Stomach (tissue), 4 donors: Measurements from ENCODE around the gene SPACA7.

ENCODE experiments used
- CTCF ChIP-seq, 7 experiments: fragments of 450-650 bp in 4 of 7; fragments of 200-600 bp in 3 of 7; sonication (generic) in 3 of 7; IDR thresholded peaks; one replicate each; pipeline ENCODE4 v1.5.1; 2016 to 2019; ENCODE audit warnings: antibody characterized with exemption in 7 of 7, control low read depth in 2 of 7, mild to moderate bottlenecking in 1 of 7
- EP300 ChIP-seq: sonication (generic); formaldehyde crosslinking; IDR thresholded peaks from one replicate; pipeline ENCODE4 v1.6.1; 2017; ENCODE audit warnings: antibody characterized with exemption
- POLR2A ChIP-seq, 4 donors: fragments of 450-650 bp; IDR thresholded peaks; one replicate each; pipeline ENCODE4 v1.6.1; 2016; ENCODE audit warnings: antibody characterized with exemption in 4 of 4, control low read depth in 2 of 4, mild to moderate bottlenecking in 1 of 4, moderate library complexity in 1 of 4
- POLR2AphosphoS5 ChIP-seq, 3 donors: sonication (generic); formaldehyde crosslinking; IDR thresholded peaks; one replicate each; pipeline ENCODE4 v1.6.1; 2016; ENCODE audit warnings: antibody characterized with exemption in 3 of 3

GRCh38 chr13:112462408-112462807 lies 86.3 kb downstream of the SPACA7 start:
- TF ChIP-seq CTCF (IDR thresholded peaks at IDR 0.05) (no peak), EP300 (no peak), POLR2A (IDR thresholded peaks at IDR 0.05) (no peak), POLR2AphosphoS5 (IDR thresholded peaks at IDR 0.05) (no peak)
